ENCODE data around the gene ITM2C.

ITM2C gene

GRCh38 chr2:230874456-230874855 lies 9.7 kb downstream of the ITM2C start:
- DNase-seq, result no peak

- DNase-seq, result no peak
These were observed 10.1 kb downstream of the ITM2C start for GRCh38 chr2:230874876-230875275.

- DNase-seq, result no peak
These were observed 10.9 kb downstream of the ITM2C start for GRCh38 chr2:230875347-230876315.

- no peak for DNase-seq
These were observed 12.5 kb downstream of the ITM2C start for GRCh38 chr2:230877116-230877758.

GRCh38 chr2:230877759-230878598 lies 13.2 kb downstream of the ITM2C start:
- DNase-seq, result no peak

GRCh38 chr2:230878599-230879188 lies 14.0 kb downstream of the ITM2C start:
- DNase-seq, result no peak

GRCh38 chr2:230879271-230879882 lies 14.6 kb downstream of the ITM2C start:
- DNase-seq, result no peak

GRCh38 chr2:230879891-230880290 lies 15.1 kb downstream of the ITM2C start:
- DNase-seq, result no peak

- no peak for DNase-seq
These were observed 17.1 kb downstream of the ITM2C start for GRCh38 chr2:230881840-230882239.

GRCh38 chr2:230885463-230886130 lies 20.9 kb downstream of the ITM2C start:
- DNase-seq, result peak; percentile 83

GRCh38 chr2:230886206-230886605 lies 21.5 kb downstream of the ITM2C start:
- DNase-seq, result no peak

GRCh38 chr2:230886671-230887071 lies 21.9 kb downstream of the ITM2C start:
- no peak for DNase-seq

- DNase-seq, result no peak
These were observed 22.6 kb downstream of the ITM2C start for GRCh38 chr2:230887342-230887741.

- DNase-seq, result no peak
These were observed 24.2 kb downstream of the ITM2C start for GRCh38 chr2:230888824-230889400.

- DNase-seq, result no peak
These were observed 25.3 kb downstream of the ITM2C start for GRCh38 chr2:230889911-230890601.

GRCh38 chr2:230890646-230891045 lies 25.9 kb downstream of the ITM2C start:
- DNase-seq, result no peak

- DNase-seq, result no peak
These were observed 26.3 kb downstream of the ITM2C start for GRCh38 chr2:230891064-230891463.

- no peak for DNase-seq
These were observed 26.8 kb downstream of the ITM2C start for GRCh38 chr2:230891509-230891908.

- DNase-seq, result no peak
These were observed 28.6 kb downstream of the ITM2C start for GRCh38 chr2:230893338-230893737.

Measured in left hindlimb (tissue), 1 donor.